ENCODE results near the gene EPX.

- TF ChIP-seq POLR2A (IDR thresholded peaks at IDR 0.05): no peak
- no peak for TF ChIP-seq CTCF (IDR thresholded peaks at IDR 0.05)
- no peak for TF ChIP-seq EP300 (IDR thresholded peaks at IDR 0.05)
- TF ChIP-seq POLR2AphosphoS5 (IDR thresholded peaks at IDR 0.05): no peak
Measured at GRCh38 chr17:58195518-58196123, 3.1 kb downstream of the EPX start.

All from gastroesophageal sphincter (tissue), 3 donors.